CD4-positive, alpha-beta T cell treated with Interleukin-1 beta for 1 hour (primary cell): ENCODE results near the gene FAM131B.
A peak's percentile ranks its signal among the peaks of the same experiment; 100 is the strongest.

ENCODE experiments used
- DNase-seq, 2 donors: peaks; one replicate each; pipeline ENCODE4 v3.0.0-alpha.2; 2020 to 2022

Gene FAM131B

GRCh38 chr7:143382126-143382790, 19.7 kb upstream of the FAM131B start:
- DNase-seq = no peak

GRCh38 chr7:143381427-143382125, 19.1 kb upstream of the FAM131B start:
- DNase-seq = no peak

GRCh38 chr7:143380646-143381426, 18.3 kb upstream of the FAM131B start, which contains the start of gene ZYX:
Gene ZYX (plus strand): TSS chr7:143381345. CDS start chr7:143381572, 227 bp downstream.
- peak; percentile 84 to 88 for DNase-seq

- peak; percentile 88 to 91 for DNase-seq
These were observed 17.7 kb upstream of the FAM131B start for GRCh38 chr7:143380260-143380645.

GRCh38 chr7:143379611-143380259, 17.2 kb upstream of the FAM131B start:
- DNase-seq = peak in 1 of 2 donors; percentile 31

GRCh38 chr7:143376396-143376795, 13.9 kb upstream of the FAM131B start:
- no peak for DNase-seq

- DNase-seq = peak; percentile 63 to 64
These were observed 13.0 kb upstream of the FAM131B start for GRCh38 chr7:143375298-143376034.

GRCh38 chr7:143374561-143374960, 12.0 kb upstream of the FAM131B start:
- no peak for DNase-seq

- DNase-seq = no peak
These were observed 10.8 kb upstream of the FAM131B start for GRCh38 chr7:143373255-143373794.

GRCh38 chr7:143372070-143372469, 9.6 kb upstream of the FAM131B start:
- peak; percentile 54 to 66 for DNase-seq

GRCh38 chr7:143369678-143370651, 7.5 kb upstream of the FAM131B start:
- no peak for DNase-seq

GRCh38 chr7:143368387-143368786, 5.9 kb upstream of the FAM131B start:
- DNase-seq = no peak

- DNase-seq = no peak
These were observed 5.5 kb upstream of the FAM131B start for GRCh38 chr7:143367972-143368371.

GRCh38 chr7:143363016-143363937, 764 bp upstream of the FAM131B start:
- no peak for DNase-seq

- no peak for DNase-seq
These were observed 872 bp downstream of the FAM131B start for GRCh38 chr7:143361552-143362130.

- no peak for DNase-seq
These were observed 1.5 kb downstream of the FAM131B start for GRCh38 chr7:143360788-143361551.

GRCh38 chr7:143359771-143360353, 2.7 kb downstream of the FAM131B start:
- no peak for DNase-seq

GRCh38 chr7:143358626-143359025, 3.9 kb downstream of the FAM131B start:
- DNase-seq = no peak
